ENCODE measurements around the gene MEX3C. TPM values are rescaled to one million over a fixed set of nuclear protein-coding genes. Genes with fewer than 3 reads are reported as not detected.

Gene MEX3C
- total RNA-seq, 1 experiment from 2014 or later: 15.8 TPM

DNA sequence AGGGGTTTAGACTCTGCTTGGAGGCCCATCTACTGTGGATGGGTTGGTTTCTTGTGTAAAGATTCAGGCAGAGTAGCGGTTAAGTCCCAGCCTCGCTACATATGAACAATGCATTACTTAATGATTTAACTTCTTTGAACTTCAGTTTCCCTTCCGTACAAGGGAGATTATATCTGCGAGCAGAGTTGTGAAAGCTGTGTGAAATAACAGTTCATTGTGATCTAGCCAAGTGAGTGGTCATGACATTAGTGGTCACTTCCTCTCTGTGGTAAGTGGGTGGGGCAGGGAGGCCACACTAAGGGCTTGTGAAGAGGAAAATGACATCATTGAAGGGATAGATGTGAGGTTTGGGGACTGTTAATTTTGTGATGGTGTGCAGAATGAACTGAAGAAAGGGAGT, 14.1 kb upstream of the MEX3C start:
- Histone ChIP-seq H3K79me2 (ENCODE audit: low read length) (no peaks in the 10 kb centered on the region), H4K20me1 (ENCODE audit: low read length) (no peaks in the 10 kb centered on the region), H3K36me3 (ENCODE audit: low read depth, low read length) (no peaks in the 10 kb centered on the region), H3K9me2 (replicated peaks; ENCODE audit: low read length) (no peaks in the 10 kb centered on the region), H2AFZ (ENCODE audit: low read length) (no peak overlapping the region), H3K27ac (ENCODE audit: low read length) (peak overlapping the region; percentile 54), H3K4me3 (ENCODE audit: low read length) (no peak overlapping the region), H3K4me1 (ENCODE audit: insufficient read depth, low read length) (peaks cover 3% of the 10 kb centered on the region; the same call in 1 of the 2 replicates), H3K27me3 (ENCODE audit: low read length) (no peaks in the 10 kb centered on the region), H3K4me2 (ENCODE audit: low read length) (no peak overlapping the region), H3F3A (ENCODE audit: low read length, unreplicated experiment) (no peaks in the 10 kb centered on the region), H3K9ac (ENCODE audit: low read length) (no peak overlapping the region), H3K9me3 (ENCODE audit: low read length) (no peaks in the 10 kb centered on the region)
- POLR2A ChIA-PET (ENCODE audit: unreplicated experiment): no interaction called here
- no peak for TF ChIP-seq EZH2 (IDR thresholded peaks at IDR 0.05; ENCODE audit: low read length, unreplicated experiment)
- TF ChIP-seq EZH2phosphoT487 (IDR thresholded peaks at IDR 0.05; ENCODE audit: borderline replicate concordance, low read length): no peak
- TF ChIP-seq CTCF (conservative IDR thresholded peaks at IDR 0.05; ENCODE audit: low read depth, low read length): no peak
- CTCF ChIA-PET: no interaction called here
- peak; percentile 52 for DNase-seq
- intact Hi-C loops (cut with micrococcal nuclease): no loop called here
- ATAC-seq: peak; percentile 71; the same call in 1 of the 2 replicates
- no TSS peak for BruUV-seq (replicated peaks)

DNA sequence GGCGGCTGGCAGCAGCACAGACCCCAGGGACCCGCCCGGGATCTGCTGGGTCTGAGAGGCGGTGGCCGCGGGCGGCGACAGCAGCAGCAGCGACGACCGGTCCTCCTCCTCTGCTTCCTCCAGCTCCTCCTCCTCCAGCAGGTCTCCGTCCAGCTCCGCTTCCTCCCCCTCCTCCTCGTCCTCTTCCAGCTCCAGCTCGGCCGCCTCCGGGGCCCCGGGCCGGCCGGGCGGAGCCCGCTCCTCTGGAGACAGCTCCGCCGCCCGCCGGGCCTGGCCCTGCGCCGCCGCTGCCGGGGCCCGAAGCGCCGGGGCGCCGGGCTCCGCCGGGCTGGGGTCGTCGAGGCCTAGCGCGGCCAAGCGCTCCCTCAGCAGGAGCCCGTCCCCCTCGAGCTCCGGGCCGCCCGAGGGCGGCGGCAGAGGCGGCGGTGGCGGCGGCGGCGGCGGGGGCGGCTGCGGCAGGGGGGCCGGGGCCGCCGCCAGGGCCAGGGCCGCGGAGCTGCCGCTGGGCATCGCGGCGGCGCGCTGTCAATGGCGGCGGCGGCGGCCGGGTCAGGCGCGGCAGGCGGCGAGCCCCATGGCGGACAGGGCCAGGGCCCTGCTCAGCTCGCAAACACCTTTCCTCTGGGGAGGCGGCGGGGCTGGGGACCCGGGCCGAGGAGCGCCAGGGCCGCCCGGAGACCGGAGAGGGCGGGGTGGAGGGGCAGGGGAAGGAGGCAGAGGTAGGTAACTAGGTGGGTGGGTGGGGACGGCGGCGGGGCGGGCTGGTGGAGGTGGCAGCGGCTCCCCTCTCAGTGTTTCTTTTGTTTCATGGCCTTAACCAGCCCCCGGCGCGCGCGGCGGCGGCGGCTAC, 445 bp downstream of the MEX3C start:
- DNase-seq (no peak), ATAC-seq (peak; percentile 2; the same call in 1 of the 2 replicates)
- Histone ChIP-seq H3K9me2 (replicated peaks; ENCODE audit: low read length) (no peaks in the 10 kb centered on the region), H3K79me2 (ENCODE audit: low read length) (peaks cover 47% of the 10 kb centered on the region), H3K4me3 (ENCODE audit: low read length) (peak overlapping the region; percentile 84), H3K27me3 (ENCODE audit: low read length) (no peaks in the 10 kb centered on the region), H4K20me1 (ENCODE audit: low read length) (peaks cover 12% of the 10 kb centered on the region; the same call in 1 of the 2 replicates), H3K27ac (ENCODE audit: low read length) (no peak overlapping the region), H3K4me1 (ENCODE audit: insufficient read depth, low read length) (peaks cover 6% of the 10 kb centered on the region; the same call in 1 of the 2 replicates), H3K9me3 (ENCODE audit: low read length) (no peaks in the 10 kb centered on the region), H3F3A (ENCODE audit: low read length, unreplicated experiment) (no peaks in the 10 kb centered on the region), H2AFZ (ENCODE audit: low read length) (no peak overlapping the region), H3K9ac (ENCODE audit: low read length) (peak overlapping the region; percentile 75), H3K36me3 (ENCODE audit: low read depth, low read length) (no peaks in the 10 kb centered on the region), H3K4me2 (ENCODE audit: low read length) (peak overlapping the region; percentile 77)
- no TSS peak for BruUV-seq (replicated peaks)
- no peak for TF ChIP-seq EZH2 (IDR thresholded peaks at IDR 0.05; ENCODE audit: low read length, unreplicated experiment)
- no peak for TF ChIP-seq EZH2phosphoT487 (IDR thresholded peaks at IDR 0.05; ENCODE audit: borderline replicate concordance, low read length)
- TF ChIP-seq CTCF (conservative IDR thresholded peaks at IDR 0.05; ENCODE audit: low read depth, low read length): no peak
- intact Hi-C loops (cut with micrococcal nuclease): loop anchor here (10.0 kb wide), 1 partner anchor 372 kb away; the partner anchor contains the start of gene MRO
- POLR2A ChIA-PET (ENCODE audit: unreplicated experiment): interaction anchor here (0.5 to 0.7 kb wide), 3 partner anchors 14 to 188 kb away, joined by 3 to 4 read pairs (median 3); no protein-coding TSS in a partner anchor
- CTCF ChIA-PET: no interaction called here
